ENCODE results near the gene TTI1. TPM values are rescaled to one million over a fixed set of nuclear protein-coding genes. Genes with fewer than 3 reads are reported as not detected.
A peak's percentile ranks its signal among the peaks of the same experiment; 100 is the strongest.

Gene TTI1
- total and polyA plus RNA-seq, 2 experiments from 2014 or later, result 17.8 to 56.4 TPM

DNA sequence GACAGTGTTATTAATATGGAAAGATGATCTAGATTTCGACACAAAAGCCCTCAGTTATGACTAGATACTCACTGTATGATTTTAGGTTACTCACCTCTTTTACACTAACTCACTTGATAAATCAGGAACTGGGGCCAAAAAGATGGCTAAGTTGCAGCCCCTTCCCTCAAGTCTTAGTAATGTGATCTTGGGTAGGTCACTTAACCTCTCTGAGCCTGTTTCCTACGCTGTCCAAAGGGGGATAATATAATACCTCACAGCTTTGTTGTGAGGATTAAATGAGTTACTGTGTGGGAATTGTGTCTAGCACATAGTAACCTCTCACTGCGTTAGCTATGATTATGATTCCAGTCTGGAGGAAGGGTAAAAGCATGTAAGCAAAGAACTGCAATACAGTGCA lies 1.3 kb downstream of the TTI1 start:
- H3K4me3 Mint-ChIP-seq, result peak overlapping the region; percentile 95
- Histone ChIP-seq H3K79me2 (replicated peaks; ENCODE audit: insufficient read depth) (peaks cover 94% of the 10 kb centered on the region), H3K4me3 (peak overlapping the region; percentile 99)

More for the DNA sequence above, 1.3 kb downstream of the TTI1 start:
- H3F3A ChIP-seq (replicated peaks; ENCODE audit: low read depth), result no peaks in the 10 kb centered on the region
- peak overlapping the region; percentile 98 for H3K4me2 ChIP-seq
- DNase-seq (ENCODE audit: low spot score), result no peak
- H3K27me3 Mint-ChIP-seq (ENCODE audit: insufficient read depth, low read depth, poor library complexity), result peaks cover 12% of the 10 kb centered on the region
- no peaks in the 10 kb centered on the region; the same call in 2 of the 3 replicates for H3K9me3 Mint-ChIP-seq
- H2AFZ ChIP-seq, result no peak overlapping the region
- ATAC-seq, result no peak
- H3K4me1 Mint-ChIP-seq, result peaks cover 36% of the 10 kb centered on the region
- no peaks in the 10 kb centered on the region; the same call in 1 of the 2 replicates for H3K36me3 ChIP-seq (ENCODE audit: insufficient read depth)
- no peaks in the 10 kb centered on the region for H3K27me3 ChIP-seq (ENCODE audit: insufficient read depth)
- H3K4me1 ChIP-seq (ENCODE audit: insufficient read depth), result peaks cover 35% of the 10 kb centered on the region
- no peak overlapping the region for H3K27ac ChIP-seq (ENCODE audit: low read depth)
- H4K20me1 ChIP-seq (replicated peaks; ENCODE audit: insufficient read depth), result peaks cover 36% of the 10 kb centered on the region
- H3K9me2 ChIP-seq (ENCODE audit: insufficient read depth), result no peaks in the 10 kb centered on the region
- H3K27ac Mint-ChIP-seq, result no peak overlapping the region
- H3K36me3 Mint-ChIP-seq (ENCODE audit: low read depth), result peaks cover 19% of the 10 kb centered on the region
- TF ChIP-seq, protein P1, sequence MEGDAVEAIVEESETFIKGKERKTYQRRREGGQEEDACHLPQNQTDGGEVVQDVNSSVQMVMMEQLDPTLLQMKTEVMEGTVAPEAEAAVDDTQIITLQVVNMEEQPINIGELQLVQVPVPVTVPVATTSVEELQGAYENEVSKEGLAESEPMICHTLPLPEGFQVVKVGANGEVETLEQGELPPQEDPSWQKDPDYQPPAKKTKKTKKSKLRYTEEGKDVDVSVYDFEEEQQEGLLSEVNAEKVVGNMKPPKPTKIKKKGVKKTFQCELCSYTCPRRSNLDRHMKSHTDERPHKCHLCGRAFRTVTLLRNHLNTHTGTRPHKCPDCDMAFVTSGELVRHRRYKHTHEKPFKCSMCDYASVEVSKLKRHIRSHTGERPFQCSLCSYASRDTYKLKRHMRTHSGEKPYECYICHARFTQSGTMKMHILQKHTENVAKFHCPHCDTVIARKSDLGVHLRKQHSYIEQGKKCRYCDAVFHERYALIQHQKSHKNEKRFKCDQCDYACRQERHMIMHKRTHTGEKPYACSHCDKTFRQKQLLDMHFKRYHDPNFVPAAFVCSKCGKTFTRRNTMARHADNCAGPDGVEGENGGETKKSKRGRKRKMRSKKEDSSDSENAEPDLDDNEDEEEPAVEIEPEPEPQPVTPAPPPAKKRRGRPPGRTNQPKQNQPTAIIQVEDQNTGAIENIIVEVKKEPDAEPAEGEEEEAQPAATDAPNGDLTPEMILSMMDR (conservative IDR thresholded peaks at IDR 0.05; ENCODE audit: low read depth in 2 of 2), result no peak
- TF ChIP-seq JUNB (IDR thresholded peaks at IDR 0.05; ENCODE audit: unreplicated experiment) (no peak), ZNF331 (CRISPR knock-in tag; IDR thresholded peaks at IDR 0.05; ENCODE audit: low read depth) (no peak), EZH2phosphoT487 (IDR thresholded peaks at IDR 0.05; ENCODE audit: unreplicated experiment) (no peak), CREB1 (CRISPR knock-in tag; IDR thresholded peaks at IDR 0.05; ENCODE audit: low read depth) (no peak), ETS1 (IDR thresholded peaks at IDR 0.05) (no peak), ZNF462 (CRISPR knock-in tag; IDR thresholded peaks at IDR 0.05) (no peak)
